ENCODE measurements around the gene MSRB1.

MSRB1 gene

GRCh38 chr16:1976216-1976520 lies 33.2 kb upstream of the MSRB1 start:
- H3K27me3 ChIP-seq (ENCODE audit: insufficient read depth, low read depth, severe bottlenecking), result no peaks in the 10 kb centered on the region
- peaks cover 61% of the 10 kb centered on the region for H3K36me3 ChIP-seq
- TF ChIP-seq CTCF (IDR thresholded peaks at IDR 0.05; ENCODE audit: low read depth, low read length), result no peak
- DNase-seq, result no peak
- no peak overlapping the region for H3K4me3 ChIP-seq (ENCODE audit: low read depth, low read length)
- H3K9me3 ChIP-seq (ENCODE audit: severe bottlenecking), result no peaks in the 10 kb centered on the region
- no peak overlapping the region for H3K27ac ChIP-seq

GRCh38 chr16:1975432-1976215 lies 32.6 kb upstream of the MSRB1 start:
- TF ChIP-seq CTCF (IDR thresholded peaks at IDR 0.05; ENCODE audit: low read depth, low read length), result no peak
- Histone ChIP-seq H3K9me3 (ENCODE audit: severe bottlenecking) (no peaks in the 10 kb centered on the region), H3K36me3 (peaks cover 61% of the 10 kb centered on the region), H3K27ac (no peak overlapping the region), H3K4me3 (ENCODE audit: low read depth, low read length) (no peak overlapping the region), H3K27me3 (ENCODE audit: insufficient read depth, low read depth, severe bottlenecking) (no peaks in the 10 kb centered on the region)
- DNase-seq, result no peak

- H3K4me3 ChIP-seq (ENCODE audit: low read depth, low read length), result no peak overlapping the region
- H3K9me3 ChIP-seq (ENCODE audit: severe bottlenecking), result no peaks in the 10 kb centered on the region
- no peak for TF ChIP-seq CTCF (IDR thresholded peaks at IDR 0.05; ENCODE audit: low read depth, low read length)
- DNase-seq, result no peak
- peaks cover 54% of the 10 kb centered on the region for H3K36me3 ChIP-seq
- H3K27me3 ChIP-seq (ENCODE audit: insufficient read depth, low read depth, severe bottlenecking), result no peaks in the 10 kb centered on the region
- no peak overlapping the region for H3K27ac ChIP-seq
These were observed 31.4 kb upstream of the MSRB1 start for GRCh38 chr16:1974157-1975070.

GRCh38 chr16:1973461-1974156 lies 30.6 kb upstream of the MSRB1 start:
- Histone ChIP-seq H3K27ac (no peak overlapping the region), H3K4me3 (ENCODE audit: low read depth, low read length) (no peak overlapping the region), H3K9me3 (ENCODE audit: severe bottlenecking) (no peaks in the 10 kb centered on the region), H3K27me3 (ENCODE audit: insufficient read depth, low read depth, severe bottlenecking) (no peaks in the 10 kb centered on the region), H3K36me3 (peaks cover 47% of the 10 kb centered on the region)
- no peak for DNase-seq
- no peak for TF ChIP-seq CTCF (IDR thresholded peaks at IDR 0.05; ENCODE audit: low read depth, low read length)

- H3K4me3 ChIP-seq (ENCODE audit: low read depth, low read length), result peak overlapping the region; percentile 76
- peak overlapping the region; percentile 73 for H3K27ac ChIP-seq
- peaks cover 36% of the 10 kb centered on the region for H3K36me3 ChIP-seq
- no peaks in the 10 kb centered on the region for H3K27me3 ChIP-seq (ENCODE audit: insufficient read depth, low read depth, severe bottlenecking)
- no peak for DNase-seq
- H3K9me3 ChIP-seq (ENCODE audit: severe bottlenecking), result no peaks in the 10 kb centered on the region
- TF ChIP-seq CTCF (IDR thresholded peaks at IDR 0.05; ENCODE audit: low read depth, low read length), result no peak
These were observed 29.5 kb upstream of the MSRB1 start for GRCh38 chr16:1972490-1972877.
